ENCODE measurements around the gene CHRNA4. TPM values are rescaled to one million over a fixed set of nuclear protein-coding genes. Genes with fewer than 3 reads are reported as not detected.

Gene CHRNA4
- total RNA-seq, 2 experiments from 2014 or later = not detected

DNA sequence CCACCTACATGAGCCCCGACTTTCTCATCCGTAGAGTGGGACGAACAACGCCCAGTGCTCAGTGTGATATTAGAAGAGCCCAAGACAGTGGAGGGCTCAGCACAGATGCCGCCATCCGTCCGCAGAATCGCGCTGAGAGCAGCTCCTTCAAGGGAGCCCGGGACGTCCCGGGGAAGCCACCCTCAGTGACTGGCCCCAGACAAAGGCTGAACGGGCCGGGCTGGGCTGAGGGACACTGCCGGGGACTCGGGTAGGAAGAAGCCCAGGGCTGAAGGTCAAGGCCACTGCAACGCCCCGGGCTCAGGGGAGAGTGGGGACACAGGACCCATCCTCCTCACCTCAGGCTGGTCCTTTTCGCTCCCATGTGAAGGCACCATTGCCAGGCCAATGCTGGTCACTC is 12.8 kb upstream of the CHRNA4 start:
- no peaks in the 10 kb centered on the region for H3K4me1 Mint-ChIP-seq (ENCODE audit: low read depth)
- no peak overlapping the region for H3K27ac Mint-ChIP-seq
- H3K4me3 Mint-ChIP-seq = no peak overlapping the region
- ChIA-PET CTCF (interaction anchor here (1.0 kb wide), 1 partner anchor 8 kb away, joined by 4 read pairs; no protein-coding TSS in a partner anchor), POLR2A (no interaction called here)
- H3K9me3 Mint-ChIP-seq = no peaks in the 10 kb centered on the region
- no peaks in the 10 kb centered on the region for H3K36me3 Mint-ChIP-seq (ENCODE audit: low read depth)
- TF ChIP-seq, protein P1, sequence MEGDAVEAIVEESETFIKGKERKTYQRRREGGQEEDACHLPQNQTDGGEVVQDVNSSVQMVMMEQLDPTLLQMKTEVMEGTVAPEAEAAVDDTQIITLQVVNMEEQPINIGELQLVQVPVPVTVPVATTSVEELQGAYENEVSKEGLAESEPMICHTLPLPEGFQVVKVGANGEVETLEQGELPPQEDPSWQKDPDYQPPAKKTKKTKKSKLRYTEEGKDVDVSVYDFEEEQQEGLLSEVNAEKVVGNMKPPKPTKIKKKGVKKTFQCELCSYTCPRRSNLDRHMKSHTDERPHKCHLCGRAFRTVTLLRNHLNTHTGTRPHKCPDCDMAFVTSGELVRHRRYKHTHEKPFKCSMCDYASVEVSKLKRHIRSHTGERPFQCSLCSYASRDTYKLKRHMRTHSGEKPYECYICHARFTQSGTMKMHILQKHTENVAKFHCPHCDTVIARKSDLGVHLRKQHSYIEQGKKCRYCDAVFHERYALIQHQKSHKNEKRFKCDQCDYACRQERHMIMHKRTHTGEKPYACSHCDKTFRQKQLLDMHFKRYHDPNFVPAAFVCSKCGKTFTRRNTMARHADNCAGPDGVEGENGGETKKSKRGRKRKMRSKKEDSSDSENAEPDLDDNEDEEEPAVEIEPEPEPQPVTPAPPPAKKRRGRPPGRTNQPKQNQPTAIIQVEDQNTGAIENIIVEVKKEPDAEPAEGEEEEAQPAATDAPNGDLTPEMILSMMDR (IDR thresholded peaks at IDR 0.05) = no peak
- ATAC-seq = no peak
- intact Hi-C loops (cut with micrococcal nuclease) = no loop called here
- no peak for DNase-seq
- H3K27me3 Mint-ChIP-seq = peaks cover 10% of the 10 kb centered on the region

DNA sequence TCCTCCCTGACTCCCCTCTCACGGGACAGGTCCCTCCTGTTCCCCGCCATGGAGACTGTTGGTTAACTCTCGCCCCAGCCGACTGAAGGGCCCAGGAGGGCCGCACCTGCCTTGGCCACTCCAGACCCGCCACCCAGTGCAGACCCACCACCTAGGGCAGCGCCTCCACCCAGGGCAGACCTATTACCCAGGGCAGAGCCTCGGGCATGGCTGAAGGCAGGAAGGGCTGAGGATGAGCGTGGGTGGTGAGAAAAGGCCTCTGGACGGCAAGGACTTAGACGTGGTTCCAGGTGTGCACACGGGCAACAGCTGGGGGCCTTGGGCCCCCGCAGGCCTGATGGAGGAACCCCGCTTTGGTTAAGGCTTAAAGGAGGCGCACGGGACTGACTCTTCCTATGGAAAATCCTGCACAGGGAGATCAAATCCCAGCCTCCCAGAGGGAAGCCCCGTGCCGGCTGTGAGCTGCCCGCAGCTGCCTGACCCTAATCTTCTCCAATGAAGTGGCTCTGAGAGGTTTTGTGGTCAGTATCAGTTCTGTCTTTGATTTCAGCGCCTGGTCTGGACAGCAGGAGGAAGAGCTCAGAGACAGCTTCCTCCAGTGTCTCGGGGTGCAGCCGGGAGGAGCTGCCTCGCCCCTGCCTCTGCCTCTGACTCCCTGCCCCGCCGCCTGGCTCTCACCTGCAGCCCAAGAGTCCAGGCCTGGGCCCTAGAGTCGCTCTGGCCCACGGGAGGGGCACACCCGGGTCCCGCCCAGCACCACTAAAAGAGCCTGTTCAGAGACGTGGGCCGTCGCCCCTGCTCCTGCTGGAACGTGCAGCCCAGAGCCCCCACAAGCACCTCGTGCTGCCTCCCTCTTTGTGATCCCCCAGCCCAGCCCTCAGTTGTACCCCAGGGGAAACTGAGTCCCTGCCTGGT is 12.1 kb upstream of the CHRNA4 start:
- ChIA-PET CTCF (interaction anchor here (1.0 kb wide), 1 partner anchor 9 kb away, joined by 4 read pairs; no protein-coding TSS in a partner anchor), POLR2A (no interaction called here)
- TF ChIP-seq, protein P1 (IDR thresholded peaks at IDR 0.05) = no peak
- Mint-ChIP-seq H3K27me3 (peaks cover 8% of the 10 kb centered on the region), H3K27ac (no peak overlapping the region), H3K4me3 (no peak overlapping the region), H3K4me1 (ENCODE audit: low read depth) (no peaks in the 10 kb centered on the region), H3K36me3 (ENCODE audit: low read depth) (no peaks in the 10 kb centered on the region), H3K9me3 (no peaks in the 10 kb centered on the region)
- intact Hi-C loops (cut with micrococcal nuclease) = no loop called here
- ATAC-seq (no peak), DNase-seq (no peak)

DNA sequence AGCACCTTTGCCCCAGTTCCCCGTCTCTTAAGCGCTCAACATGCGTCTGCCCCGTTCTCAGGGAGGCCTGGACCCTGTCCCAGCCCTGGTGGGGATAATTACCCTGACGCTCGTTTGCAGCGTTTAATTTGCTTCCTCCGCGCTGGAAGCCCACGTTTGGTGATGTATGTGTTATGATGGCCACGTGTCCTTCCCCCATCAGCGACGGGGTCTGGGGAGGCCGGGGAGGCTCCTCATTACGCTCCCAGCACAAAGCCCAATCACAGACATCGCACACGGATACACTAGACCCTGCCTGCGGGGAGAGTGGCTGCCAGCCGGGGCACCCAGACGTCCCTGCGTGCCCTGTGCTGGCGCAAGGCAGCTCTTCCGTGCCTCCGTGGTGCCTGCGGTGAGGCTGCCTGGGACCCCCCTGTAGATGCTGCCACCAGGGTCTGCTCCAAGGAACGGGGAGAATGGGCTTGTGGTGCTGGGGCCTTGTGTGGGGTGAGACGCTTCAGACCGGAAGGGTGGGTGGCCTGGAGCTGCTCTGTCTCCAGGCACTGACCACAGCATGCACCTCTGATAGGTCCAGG is 10.2 kb upstream of the CHRNA4 start:
- no peaks in the 10 kb centered on the region for H3K9me3 Mint-ChIP-seq
- ATAC-seq (no peak), DNase-seq (no peak)
- peaks cover 3% of the 10 kb centered on the region for H3K27me3 Mint-ChIP-seq
- H3K4me3 Mint-ChIP-seq = no peak overlapping the region
- TF ChIP-seq, protein P1 (IDR thresholded peaks at IDR 0.05) = no peak
- no peaks in the 10 kb centered on the region for H3K36me3 Mint-ChIP-seq (ENCODE audit: low read depth)
- H3K4me1 Mint-ChIP-seq (ENCODE audit: low read depth) = no peaks in the 10 kb centered on the region
- ChIA-PET POLR2A (no interaction called here), CTCF (interaction anchor here (1.0 kb wide), 1 partner anchor 10 kb away, joined by 3 read pairs; no protein-coding TSS in a partner anchor)
- intact Hi-C loops (cut with micrococcal nuclease) = no loop called here
- no peak overlapping the region for H3K27ac Mint-ChIP-seq

DNA sequence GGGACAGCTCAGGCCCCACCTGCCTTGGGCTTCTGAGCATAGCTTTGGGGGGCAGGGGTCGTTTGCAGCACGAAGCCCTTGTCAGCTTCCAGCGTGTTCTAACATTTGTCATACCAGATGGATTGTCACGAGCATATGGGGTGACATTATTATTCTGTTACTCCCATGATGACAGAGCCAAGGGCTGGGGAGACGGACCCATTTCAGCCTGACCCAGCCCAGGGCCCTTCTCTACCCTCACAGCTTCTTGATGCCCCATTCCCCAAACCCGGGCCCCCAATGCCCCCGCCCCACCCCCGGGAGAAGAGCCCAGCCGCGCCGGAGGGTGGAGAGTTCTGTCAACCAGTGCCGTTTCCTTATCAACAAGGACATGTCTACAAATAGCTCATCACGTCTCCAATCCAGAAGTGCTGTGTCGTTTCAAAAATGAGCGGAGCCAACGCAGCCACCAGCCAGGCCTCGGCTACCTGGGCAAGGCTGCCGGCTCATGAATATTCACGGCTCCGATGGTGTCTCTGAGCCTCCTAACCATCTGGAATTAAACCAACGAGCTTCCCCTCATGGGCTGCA is 9.6 kb upstream of the CHRNA4 start:
- Mint-ChIP-seq H3K27ac (no peak overlapping the region), H3K9me3 (no peaks in the 10 kb centered on the region), H3K4me1 (ENCODE audit: low read depth) (no peaks in the 10 kb centered on the region), H3K36me3 (ENCODE audit: low read depth) (no peaks in the 10 kb centered on the region), H3K27me3 (no peaks in the 10 kb centered on the region), H3K4me3 (no peak overlapping the region)
- CTCF ChIA-PET = interaction anchor here (1.0 kb wide), 1 partner anchor 11 kb away, joined by 3 read pairs; no protein-coding TSS in a partner anchor
- POLR2A ChIA-PET = no interaction called here
- ATAC-seq (no peak), DNase-seq (no peak)
- intact Hi-C loops (cut with micrococcal nuclease) = no loop called here
- TF ChIP-seq, protein P1 (IDR thresholded peaks at IDR 0.05) = no peak
